Activated CD4-positive, alpha-beta T cell treated with anti-CD3 and anti-CD28 coated beads, Interleukin-2, amount 10 ng/mL, durations not matched to agents 24 days and 14 days (primary cell): ENCODE results near the gene MCF2L. TPM values are rescaled to one million over a fixed set of nuclear protein-coding genes. Genes with fewer than 3 reads are reported as not detected.

Experiments used
- DNase-seq: peaks from one replicate; pipeline ENCODE4 v3.0.0; 2022
- H3K27ac Mint-ChIP-seq: one replicate; pipeline ENCODE4 v1.8.0; 2022; ENCODE audit warnings: mild to moderate bottlenecking, mixed read lengths
- H3K27me3 Mint-ChIP-seq: one replicate; pipeline ENCODE4 v1.8.0; 2022; ENCODE audit warnings: mixed read lengths
- H3K36me3 Mint-ChIP-seq: one replicate; pipeline ENCODE4 v1.8.0; 2022; ENCODE audit warnings: low read depth, mild to moderate bottlenecking, mixed read lengths
- H3K4me1 Mint-ChIP-seq: one replicate; pipeline ENCODE4 v1.8.0; 2021; ENCODE audit warnings: mixed read lengths
- H3K4me3 Mint-ChIP-seq: one replicate; pipeline ENCODE4 v1.8.0; 2022; ENCODE audit warnings: mild to moderate bottlenecking, moderate library complexity, mixed read lengths
- H3K9me3 Mint-ChIP-seq: one replicate; pipeline ENCODE4 v1.8.0; 2021; ENCODE audit warnings: mixed read lengths
- intact Hi-C: fragments of 100-400 bp; cut with micrococcal nuclease; formaldehyde crosslinking; loops from one replicate; pipeline ENCODE4 v1.15.1; 2023
- total RNA-seq: library from RNA; stranded (reverse); gene quantifications from 2 replicates; pipeline ENCODE4 v1.2.3, GENCODE V29; 2022

Gene MCF2L
- total RNA-seq, 1 donor from 2014 or later = 0.09 TPM

DNA sequence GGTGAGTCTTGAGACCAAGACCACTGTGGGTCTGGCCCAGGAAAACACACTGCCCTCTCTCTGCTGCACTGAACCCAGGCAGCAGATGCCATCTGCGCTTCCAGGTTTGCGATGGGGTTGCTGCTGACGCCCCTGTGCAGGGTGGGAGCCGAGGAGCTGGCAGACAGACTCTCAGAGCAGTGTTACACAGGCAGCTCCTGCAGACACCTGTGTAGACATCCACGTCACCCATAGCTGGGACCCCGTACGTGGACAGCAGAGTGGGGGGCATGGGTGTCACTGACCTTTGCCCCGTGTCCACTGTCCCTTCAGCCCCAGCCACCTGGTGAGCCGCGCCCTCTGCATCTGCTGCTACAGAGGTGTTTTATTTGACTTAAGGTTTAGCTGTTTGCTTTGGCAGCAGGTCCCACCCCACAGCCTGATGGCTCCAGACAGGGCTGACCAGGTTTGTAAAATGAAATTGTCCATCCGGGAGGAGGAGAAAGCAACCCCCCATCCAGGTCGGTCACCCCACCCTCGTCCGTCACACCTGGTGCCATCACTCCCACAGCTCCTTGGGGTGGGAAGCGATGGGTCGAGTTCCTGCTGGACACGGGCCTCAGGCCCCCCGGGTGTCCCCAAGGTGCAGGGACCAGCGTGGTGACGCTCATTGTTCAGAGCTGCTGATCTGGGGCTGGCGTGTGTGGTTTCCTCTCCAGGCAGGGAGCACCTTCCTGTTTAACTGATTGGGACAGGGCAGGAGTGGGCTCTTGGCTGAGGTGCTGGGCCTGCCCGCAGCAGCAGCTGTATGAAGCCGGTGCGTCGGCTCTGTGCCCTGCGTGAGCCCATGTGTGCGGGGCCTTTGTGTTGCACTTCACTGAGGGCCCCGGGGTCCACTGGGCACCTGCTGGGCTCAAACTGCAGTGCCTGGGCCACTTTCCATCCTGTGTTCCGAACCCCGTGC is 28.4 kb downstream of the MCF2L start:
- intact Hi-C loops = no loop called here
- H3K36me3 Mint-ChIP-seq = no peaks in the 10 kb centered on the region
- H3K9me3 Mint-ChIP-seq = no peaks in the 10 kb centered on the region
- H3K4me1 Mint-ChIP-seq = no peaks in the 10 kb centered on the region
- no peak for DNase-seq
- H3K4me3 Mint-ChIP-seq = no peak overlapping the region
- H3K27me3 Mint-ChIP-seq = no peaks in the 10 kb centered on the region
- H3K27ac Mint-ChIP-seq = no peak overlapping the region

DNA sequence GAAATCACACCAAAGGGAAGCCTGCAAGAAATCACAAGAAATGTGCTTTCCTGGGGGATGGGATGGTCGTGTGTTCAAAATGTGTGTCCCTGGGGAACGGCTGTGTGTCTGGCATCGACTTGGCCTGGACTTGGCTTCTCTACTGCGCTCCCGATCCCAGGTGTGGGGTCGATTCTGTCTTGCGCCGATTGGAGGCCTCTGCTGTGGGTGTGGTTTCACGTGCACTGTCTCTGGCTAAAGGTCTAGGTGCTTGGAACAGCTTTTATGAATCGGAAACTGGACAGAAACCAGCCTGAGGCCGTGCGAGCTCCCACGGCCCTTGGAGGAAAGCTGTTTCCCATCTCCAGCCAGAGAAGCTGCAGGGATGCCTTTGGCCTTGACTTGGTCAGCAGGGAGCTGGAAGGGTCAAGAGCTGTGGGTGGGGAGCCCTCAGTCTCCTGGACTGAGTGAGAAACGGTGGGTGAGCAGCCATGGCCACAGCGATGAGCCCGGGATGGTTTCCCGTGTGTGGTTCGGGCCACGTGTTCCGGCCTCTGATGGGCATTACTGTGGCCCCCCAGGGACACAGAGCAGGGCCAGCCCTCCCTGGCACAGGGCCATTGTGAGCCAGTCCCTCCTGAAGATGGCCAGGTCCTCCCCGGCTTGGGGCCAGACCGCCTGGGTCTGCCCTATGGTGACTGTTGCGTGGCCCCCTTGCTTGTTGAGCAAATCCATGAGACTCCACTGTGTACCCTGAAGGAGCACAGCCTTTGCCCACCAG is 29.7 kb downstream of the MCF2L start:
- Mint-ChIP-seq H3K36me3 (no peaks in the 10 kb centered on the region), H3K27ac (no peak overlapping the region), H3K27me3 (no peaks in the 10 kb centered on the region), H3K9me3 (no peaks in the 10 kb centered on the region), H3K4me1 (no peaks in the 10 kb centered on the region), H3K4me3 (no peak overlapping the region)
- intact Hi-C loops = no loop called here
- no peak for DNase-seq

DNA sequence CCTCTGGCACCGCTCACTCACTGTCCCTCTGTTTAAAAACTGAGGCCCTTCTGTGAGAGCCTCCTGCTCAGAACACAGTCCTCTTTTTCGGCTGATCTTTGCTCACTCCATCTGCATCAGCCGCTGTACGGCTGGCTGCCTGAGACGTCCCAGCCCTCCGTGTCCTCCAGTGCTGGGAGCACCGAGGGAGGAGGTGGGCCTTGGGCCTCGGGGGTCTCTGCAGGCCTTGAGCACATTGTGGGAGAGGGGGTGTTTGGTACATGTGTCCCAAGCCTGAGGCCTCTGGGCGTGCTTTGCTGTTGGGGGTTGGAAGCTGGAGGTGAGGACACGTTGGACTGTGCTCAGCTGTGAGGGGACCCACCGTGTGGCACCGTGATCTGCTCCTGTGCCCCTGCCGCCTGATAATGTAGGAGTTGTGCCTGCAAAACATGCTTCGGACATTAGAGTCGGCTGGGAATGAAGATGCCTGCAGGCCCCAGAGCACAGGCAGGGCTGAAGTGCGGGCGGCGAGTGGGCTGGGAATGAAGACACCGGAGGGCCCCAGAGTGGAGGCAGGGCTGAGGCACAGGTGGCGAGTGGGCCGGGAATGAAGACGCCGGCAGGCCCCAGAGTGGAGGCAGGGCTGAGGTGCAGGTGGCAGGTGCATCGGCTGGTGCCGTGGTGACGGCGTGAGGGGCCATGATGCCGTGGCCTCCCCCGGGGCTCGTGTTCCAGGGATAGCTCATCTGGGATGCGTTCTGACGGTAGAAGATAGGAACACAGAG is 30.6 kb downstream of the MCF2L start:
- Mint-ChIP-seq H3K27ac (no peak overlapping the region), H3K27me3 (no peaks in the 10 kb centered on the region), H3K4me1 (no peaks in the 10 kb centered on the region), H3K36me3 (no peaks in the 10 kb centered on the region), H3K9me3 (no peaks in the 10 kb centered on the region), H3K4me3 (no peak overlapping the region)
- DNase-seq = no peak
- intact Hi-C loops = no loop called here

DNA sequence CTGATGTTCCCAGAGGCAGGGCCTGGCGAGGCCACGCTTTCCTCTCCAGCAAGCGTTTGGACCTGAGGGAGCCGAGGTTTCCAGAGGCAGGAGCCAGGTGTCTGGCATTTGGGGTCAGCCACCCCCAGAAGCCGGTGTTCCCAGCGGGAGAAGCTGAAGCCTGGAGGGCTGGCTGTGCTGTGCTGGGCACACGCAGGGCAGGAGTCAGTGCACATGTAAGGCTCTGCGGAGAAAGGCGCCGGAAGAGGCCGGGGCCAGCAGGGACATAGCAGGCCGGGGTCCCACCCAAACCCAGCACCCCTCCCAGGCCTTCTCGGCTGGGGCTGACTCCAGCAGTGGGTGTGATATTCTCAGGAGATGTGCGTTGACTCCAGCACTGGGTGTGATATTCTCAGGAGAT is 31.6 kb downstream of the MCF2L start:
- intact Hi-C loops = no loop called here
- Mint-ChIP-seq H3K36me3 (no peaks in the 10 kb centered on the region), H3K9me3 (peaks cover 6% of the 10 kb centered on the region), H3K27me3 (no peaks in the 10 kb centered on the region), H3K4me3 (no peak overlapping the region), H3K27ac (no peak overlapping the region), H3K4me1 (peaks cover 3% of the 10 kb centered on the region)
- no peak for DNase-seq

DNA sequence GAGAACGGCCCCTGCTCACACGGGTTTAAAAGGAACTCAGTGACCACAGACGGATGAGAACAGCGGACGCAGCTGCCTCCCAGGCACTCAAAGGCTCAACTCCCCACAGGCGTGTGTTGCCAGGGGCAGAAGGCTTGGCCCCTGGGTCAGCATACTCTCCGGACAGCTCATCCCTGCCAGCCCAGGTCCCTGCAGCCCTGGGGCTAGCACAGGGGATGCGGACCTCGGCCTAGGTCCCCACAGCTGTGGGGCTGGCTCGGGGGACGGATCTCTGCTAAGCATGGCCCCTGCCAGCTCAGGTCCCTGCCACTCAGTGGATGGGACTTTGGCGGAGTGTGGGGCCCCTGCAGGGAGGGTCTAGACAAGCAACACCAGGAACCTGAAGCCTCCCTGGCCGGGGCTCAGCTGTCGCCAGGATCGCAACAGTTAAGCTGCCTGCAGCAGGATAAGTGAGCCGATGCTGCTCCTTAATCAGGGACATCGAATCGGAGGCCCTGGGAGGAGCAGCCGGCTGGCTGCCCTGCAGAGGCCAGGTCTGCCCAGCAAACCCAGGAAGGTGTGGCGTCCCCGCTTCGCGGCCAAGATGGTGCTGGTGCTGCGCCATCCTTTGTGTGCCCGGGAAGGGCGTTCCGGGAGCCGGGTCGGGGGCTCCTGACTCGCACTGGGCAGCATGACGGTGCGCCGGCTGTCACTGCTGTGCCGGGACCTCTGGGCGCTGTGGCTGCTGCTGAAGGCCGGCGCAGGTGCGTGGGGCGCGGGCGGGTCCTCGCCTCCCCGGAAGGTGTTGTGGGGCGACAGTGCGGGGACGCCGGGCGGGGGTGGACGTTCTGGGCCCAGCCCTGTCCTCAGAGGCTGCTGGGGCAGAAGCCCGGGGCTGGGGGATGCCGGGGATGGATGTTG is 32.5 kb downstream of the MCF2L start:
- Mint-ChIP-seq H3K4me3 (no peak overlapping the region), H3K36me3 (no peaks in the 10 kb centered on the region), H3K4me1 (peaks cover 3% of the 10 kb centered on the region), H3K27me3 (no peaks in the 10 kb centered on the region), H3K27ac (no peak overlapping the region), H3K9me3 (peaks cover 6% of the 10 kb centered on the region)
- DNase-seq = no peak
- intact Hi-C loops = no loop called here

DNA sequence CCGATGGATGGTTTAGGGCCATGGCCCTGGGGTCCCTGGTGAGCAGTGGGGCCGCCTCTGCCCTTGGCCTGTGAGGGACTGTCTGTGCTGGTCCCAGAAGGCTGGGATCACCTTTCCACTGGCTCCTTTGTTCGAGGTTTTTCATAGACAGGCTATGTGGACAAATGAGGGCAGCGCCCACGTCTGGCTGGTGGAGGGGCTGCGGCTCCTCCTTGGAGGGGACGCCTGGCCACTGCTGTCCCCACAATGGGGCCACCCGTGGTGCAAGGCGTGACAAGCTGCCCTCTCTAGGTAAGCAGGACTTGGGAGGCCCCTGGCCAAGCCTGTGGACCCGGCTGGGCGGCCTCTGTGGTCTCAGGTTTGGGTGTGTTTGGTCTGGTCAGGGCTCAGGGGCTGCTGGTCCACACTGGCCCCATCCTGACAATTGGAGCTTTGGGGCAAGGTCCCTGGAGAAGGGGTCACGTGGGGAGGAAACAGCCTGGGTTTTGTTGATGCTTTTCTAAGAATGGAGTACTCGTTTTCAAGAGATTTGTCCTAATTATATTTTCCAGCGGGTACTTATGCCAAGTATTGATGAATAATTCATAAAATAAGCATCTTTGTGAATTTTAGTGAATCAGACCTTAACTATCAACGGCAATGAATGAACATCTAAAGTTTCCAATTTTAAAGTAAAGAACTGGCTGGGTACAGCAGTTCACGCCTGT is 33.3 kb downstream of the MCF2L start:
- no peaks in the 10 kb centered on the region for H3K36me3 Mint-ChIP-seq
- peaks cover 6% of the 10 kb centered on the region for H3K9me3 Mint-ChIP-seq
- no peak for DNase-seq
- peaks cover 3% of the 10 kb centered on the region for H3K4me1 Mint-ChIP-seq
- intact Hi-C loops = no loop called here
- H3K27ac Mint-ChIP-seq = no peak overlapping the region
- H3K4me3 Mint-ChIP-seq = no peak overlapping the region
- H3K27me3 Mint-ChIP-seq = no peaks in the 10 kb centered on the region

DNA sequence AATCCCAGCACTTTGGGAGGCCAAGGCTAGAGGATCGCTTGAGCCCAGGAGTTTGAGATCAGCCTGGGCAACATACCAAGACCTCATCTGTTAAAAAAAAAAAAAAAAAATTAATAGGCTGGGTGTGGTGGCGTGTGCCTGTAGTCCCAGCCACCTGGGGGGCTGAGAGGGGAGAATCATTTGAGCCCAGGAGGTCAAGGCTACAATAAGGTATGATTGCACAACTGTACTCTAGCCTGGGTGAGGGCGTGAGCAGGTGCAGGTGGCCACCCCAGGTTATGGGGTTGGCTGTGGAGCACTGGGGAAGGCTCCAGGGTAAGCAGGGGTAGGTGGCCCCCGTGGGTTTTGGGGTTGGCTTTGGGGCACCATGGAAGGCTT is 33.9 kb downstream of the MCF2L start:
- peaks cover 3% of the 10 kb centered on the region for H3K4me1 Mint-ChIP-seq
- intact Hi-C loops = no loop called here
- H3K9me3 Mint-ChIP-seq = peaks cover 6% of the 10 kb centered on the region
- H3K36me3 Mint-ChIP-seq = no peaks in the 10 kb centered on the region
- no peak for DNase-seq
- no peak overlapping the region for H3K27ac Mint-ChIP-seq
- H3K27me3 Mint-ChIP-seq = no peaks in the 10 kb centered on the region
- no peak overlapping the region for H3K4me3 Mint-ChIP-seq

DNA sequence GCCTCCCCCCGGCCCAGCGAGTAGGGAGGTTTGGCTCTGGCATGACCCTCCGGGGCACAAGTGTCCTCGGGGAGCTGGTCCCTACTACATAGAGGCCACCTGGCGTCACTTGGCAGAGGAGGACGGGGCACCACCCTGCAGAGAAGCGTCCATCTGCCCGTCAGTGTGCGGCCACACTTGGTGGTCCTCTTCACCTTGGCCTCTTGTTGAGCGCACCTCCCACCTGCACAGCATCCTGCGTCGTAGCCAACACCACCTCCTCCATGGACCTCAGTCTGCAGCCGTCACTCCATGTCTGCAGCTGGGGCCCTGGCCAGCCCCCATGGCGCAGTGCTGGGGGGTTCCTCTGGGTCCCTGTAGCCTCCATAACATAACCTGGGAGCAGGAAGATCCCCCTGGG is 35.1 kb downstream of the MCF2L start:
- DNase-seq = no peak
- Mint-ChIP-seq H3K9me3 (peaks cover 6% of the 10 kb centered on the region), H3K4me3 (no peak overlapping the region), H3K27ac (no peak overlapping the region), H3K4me1 (peaks cover 3% of the 10 kb centered on the region), H3K36me3 (no peaks in the 10 kb centered on the region), H3K27me3 (no peaks in the 10 kb centered on the region)
- intact Hi-C loops = no loop called here

DNA sequence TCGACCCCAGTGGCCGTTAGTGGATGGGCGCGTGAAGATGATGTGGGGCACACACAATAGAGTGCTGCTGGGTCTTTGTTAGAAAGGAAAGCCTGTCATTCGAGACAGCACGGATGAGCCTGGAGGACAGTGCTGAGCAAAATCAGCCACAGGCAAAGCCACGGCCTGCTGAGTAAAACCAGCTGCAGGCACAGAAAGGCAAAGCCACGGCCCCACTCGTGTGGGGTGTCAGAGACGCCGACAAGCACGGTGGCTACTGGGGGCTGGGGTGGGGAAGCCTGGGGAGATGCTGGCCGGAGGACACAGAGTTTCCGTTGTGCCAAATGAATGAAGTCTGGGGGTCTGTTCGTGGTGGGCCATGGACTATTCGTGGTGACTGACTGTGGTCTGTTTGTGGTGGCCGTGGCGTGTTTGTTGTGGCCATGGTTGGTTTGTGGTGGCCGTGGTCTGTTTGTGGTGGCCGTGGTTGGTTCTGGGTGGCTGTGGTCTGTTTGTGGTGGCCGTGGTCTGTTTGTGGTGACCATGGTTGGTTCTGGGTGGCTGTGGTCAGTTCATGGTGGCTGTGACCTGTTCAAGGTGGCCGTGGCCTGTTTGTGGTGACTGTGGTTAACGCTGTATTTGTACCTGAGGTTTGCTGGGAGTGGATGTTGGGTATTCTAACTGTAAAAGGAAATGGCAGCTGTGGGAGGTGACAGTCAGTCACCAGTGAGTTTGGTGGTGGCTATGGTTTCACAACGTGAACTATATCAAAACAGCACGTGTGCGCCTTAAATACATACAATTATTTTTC is 36.3 kb downstream of the MCF2L start:
- Mint-ChIP-seq H3K4me1 (peaks cover 3% of the 10 kb centered on the region), H3K36me3 (no peaks in the 10 kb centered on the region), H3K4me3 (no peak overlapping the region), H3K27me3 (no peaks in the 10 kb centered on the region), H3K27ac (peak overlapping the region; percentile 32), H3K9me3 (peaks cover 6% of the 10 kb centered on the region)
- no peak for DNase-seq
- intact Hi-C loops = no loop called here

DNA sequence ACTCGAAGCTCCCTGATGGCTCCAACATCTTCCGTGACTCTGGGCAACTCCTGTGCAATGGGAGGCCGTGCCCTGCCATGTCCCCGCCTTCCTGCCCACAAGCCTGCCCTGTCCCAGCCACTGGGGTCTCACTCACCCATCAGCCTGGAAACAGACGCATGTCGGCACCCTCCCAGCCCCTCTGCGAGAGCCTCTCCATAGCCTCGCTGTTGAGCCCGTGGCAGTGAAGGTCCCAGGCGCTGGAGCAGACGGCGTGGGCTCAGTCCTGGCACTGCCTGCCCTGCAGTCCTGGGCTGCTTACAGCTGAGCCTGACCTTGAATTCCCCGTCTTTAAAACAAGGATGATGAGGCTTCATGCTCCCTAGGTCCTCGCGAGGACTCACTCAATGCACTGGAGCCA is 37.0 kb downstream of the MCF2L start:
- H3K9me3 Mint-ChIP-seq = peaks cover 6% of the 10 kb centered on the region
- H3K27me3 Mint-ChIP-seq = no peaks in the 10 kb centered on the region
- H3K4me1 Mint-ChIP-seq = peaks cover 3% of the 10 kb centered on the region
- no peak overlapping the region for H3K4me3 Mint-ChIP-seq
- H3K36me3 Mint-ChIP-seq = no peaks in the 10 kb centered on the region
- no peak for DNase-seq
- intact Hi-C loops = no loop called here
- no peak overlapping the region for H3K27ac Mint-ChIP-seq

DNA sequence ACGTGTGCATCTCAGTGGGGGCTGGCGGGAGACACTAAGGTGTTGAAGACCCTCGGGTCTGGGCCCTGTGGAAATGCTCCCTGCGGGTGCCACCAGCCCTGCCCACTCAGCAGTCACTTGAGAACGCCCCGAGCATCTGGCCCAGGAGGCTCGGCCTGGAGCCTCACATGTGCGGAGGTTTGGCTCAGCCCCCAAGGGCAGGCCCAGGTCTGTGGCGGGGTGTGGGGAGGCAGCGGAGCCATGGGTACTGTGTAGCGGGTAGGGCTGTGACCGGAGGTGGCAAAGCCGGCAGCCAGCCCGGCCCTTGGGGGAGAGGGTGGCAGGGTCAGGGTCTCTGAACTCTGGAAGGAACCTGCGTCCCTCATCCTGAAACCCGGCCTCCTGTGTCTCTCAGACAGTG is 37.6 kb downstream of the MCF2L start:
- no peak overlapping the region for H3K4me3 Mint-ChIP-seq
- DNase-seq = no peak

DNA sequence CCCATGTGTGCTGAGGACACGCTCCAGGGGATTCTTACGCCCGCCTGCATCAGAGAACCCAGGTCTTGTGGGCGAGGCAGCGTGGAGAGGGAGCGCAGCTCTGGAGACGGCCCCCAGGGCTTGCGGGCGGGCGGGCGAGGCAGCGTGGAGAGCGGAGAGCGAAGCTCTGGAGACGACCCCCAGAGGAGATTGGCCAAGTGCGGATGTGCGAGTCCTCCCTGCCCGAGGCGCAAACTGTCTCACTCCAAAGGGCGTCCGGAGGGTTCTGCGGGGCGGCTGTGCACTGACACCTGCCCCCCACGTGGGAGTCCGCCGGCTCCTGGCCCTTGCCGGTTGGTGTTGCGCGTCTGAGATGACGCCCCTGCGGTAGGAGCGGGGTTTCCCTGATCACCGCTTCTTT is 39.8 kb downstream of the MCF2L start:
- Mint-ChIP-seq H3K9me3 (peaks cover 10% of the 10 kb centered on the region), H3K4me1 (peaks cover 3% of the 10 kb centered on the region), H3K4me3 (no peak overlapping the region), H3K27me3 (no peaks in the 10 kb centered on the region), H3K36me3 (no peaks in the 10 kb centered on the region), H3K27ac (no peak overlapping the region)
- intact Hi-C loops = no loop called here
- DNase-seq = no peak

More for the DNA sequence above, 37.6 kb downstream of the MCF2L start:
- Mint-ChIP-seq H3K27ac (no peak overlapping the region), H3K27me3 (no peaks in the 10 kb centered on the region), H3K36me3 (no peaks in the 10 kb centered on the region), H3K9me3 (peaks cover 10% of the 10 kb centered on the region), H3K4me1 (peaks cover 3% of the 10 kb centered on the region)
- intact Hi-C loops = no loop called here
